NB4 (cell line): ENCODE data around the gene ABO.
"Not testable (repeated sequence)": the region's sequence is repeated elsewhere in the genome, so short reads cannot be mapped to it uniquely, and the experiment has no call there.

ENCODE experiments used
- DNase-seq: peaks from one replicate; pipeline ENCODE4 v3.0.0; 2010; ENCODE audit warnings: low read depth
- H3K4me3 ChIP-seq: one replicate; pipeline ENCODE4 v1.5.1; 2011; ENCODE audit warnings: mild to moderate bottlenecking, low read depth, low read length, moderate library complexity
- CTCF ChIP-seq: IDR thresholded peaks from one replicate; pipeline ENCODE4 v1.5.1; 2012; ENCODE audit warnings: low read depth, low read length
- MAX ChIP-seq: IDR thresholded peaks from 2 replicates; pipeline ENCODE4 v1.6.1; 2011; ENCODE audit warnings: low read depth, low read length
- MYC ChIP-seq: IDR thresholded peaks from 2 replicates; pipeline ENCODE4 v1.6.1; 2011; ENCODE audit warnings: low read depth, low read length
- POLR2A ChIP-seq: IDR thresholded peaks from 2 replicates; pipeline ENCODE4 v1.6.1; 2011; ENCODE audit warnings: mild to moderate bottlenecking; ENCODE audit not compliant: insufficient read length; ENCODE audit errors: extremely low read depth

Gene ABO

DNA sequence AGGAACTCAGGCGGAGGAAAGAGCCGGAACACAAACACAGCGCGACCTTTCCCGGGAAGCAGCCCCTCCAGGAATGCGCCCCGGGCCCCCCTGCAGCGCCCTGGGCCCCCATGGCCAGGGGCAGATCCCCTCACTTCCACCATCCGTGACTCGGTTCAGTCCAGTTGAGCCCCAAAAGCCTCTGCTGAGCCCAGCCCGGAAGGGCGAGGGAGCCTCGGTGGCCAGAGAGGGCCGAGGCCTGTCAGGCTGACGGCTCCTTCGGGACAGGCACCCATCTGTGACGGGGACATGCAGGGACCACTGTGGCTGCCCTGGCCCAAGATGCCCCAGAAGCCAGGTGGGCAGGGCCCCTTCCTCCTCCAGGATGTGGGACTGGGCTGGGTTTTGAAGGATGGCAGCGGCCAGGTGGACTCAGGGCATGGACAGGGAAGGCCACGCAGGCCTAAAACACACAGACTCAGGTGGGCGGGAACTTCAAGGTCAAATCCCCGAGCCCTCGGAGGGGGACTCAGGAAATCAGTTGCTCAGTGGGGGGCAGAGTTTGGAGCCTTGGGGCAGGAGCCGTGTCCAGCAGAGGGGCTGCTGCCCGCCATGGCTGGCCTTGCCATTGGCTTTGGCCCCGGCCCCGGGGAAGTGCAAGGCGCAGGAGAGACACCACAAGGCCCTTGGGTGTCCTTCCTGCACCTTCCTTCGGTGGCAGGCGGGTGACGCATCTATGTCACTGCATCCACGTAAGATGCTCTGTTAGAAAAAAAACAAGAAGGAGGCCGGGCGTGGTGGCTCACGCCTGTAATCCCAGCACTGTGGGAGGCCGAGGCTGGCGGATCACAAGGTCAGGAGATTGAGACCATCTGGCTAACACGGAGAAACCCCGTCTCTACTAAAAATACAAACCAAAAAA is 29.7 kb upstream of the ABO start:
- no peak for TF ChIP-seq CTCF
- TF ChIP-seq MAX, result no peak
- TF ChIP-seq POLR2A, result no peak
- no peak for TF ChIP-seq MYC

GRCh38 chr9:133304158-133304470 is 29.1 kb upstream of the ABO start:
- H3K4me3 ChIP-seq, result no peak overlapping the region
- TF ChIP-seq POLR2A (no peak), CTCF (no peak), MAX (no peak), MYC (no peak)
- no peak for DNase-seq

More for the DNA sequence above, 29.7 kb upstream of the ABO start:
- DNase-seq, result no peak
- no peak overlapping the region for H3K4me3 ChIP-seq

- H3K4me3 ChIP-seq, result no peak overlapping the region
- TF ChIP-seq POLR2A (no peak), CTCF (no peak), MYC (no peak), MAX (no peak)
- DNase-seq, result no peak
Measured at GRCh38 chr9:133303266-133304157, 28.5 kb upstream of the ABO start.

DNA sequence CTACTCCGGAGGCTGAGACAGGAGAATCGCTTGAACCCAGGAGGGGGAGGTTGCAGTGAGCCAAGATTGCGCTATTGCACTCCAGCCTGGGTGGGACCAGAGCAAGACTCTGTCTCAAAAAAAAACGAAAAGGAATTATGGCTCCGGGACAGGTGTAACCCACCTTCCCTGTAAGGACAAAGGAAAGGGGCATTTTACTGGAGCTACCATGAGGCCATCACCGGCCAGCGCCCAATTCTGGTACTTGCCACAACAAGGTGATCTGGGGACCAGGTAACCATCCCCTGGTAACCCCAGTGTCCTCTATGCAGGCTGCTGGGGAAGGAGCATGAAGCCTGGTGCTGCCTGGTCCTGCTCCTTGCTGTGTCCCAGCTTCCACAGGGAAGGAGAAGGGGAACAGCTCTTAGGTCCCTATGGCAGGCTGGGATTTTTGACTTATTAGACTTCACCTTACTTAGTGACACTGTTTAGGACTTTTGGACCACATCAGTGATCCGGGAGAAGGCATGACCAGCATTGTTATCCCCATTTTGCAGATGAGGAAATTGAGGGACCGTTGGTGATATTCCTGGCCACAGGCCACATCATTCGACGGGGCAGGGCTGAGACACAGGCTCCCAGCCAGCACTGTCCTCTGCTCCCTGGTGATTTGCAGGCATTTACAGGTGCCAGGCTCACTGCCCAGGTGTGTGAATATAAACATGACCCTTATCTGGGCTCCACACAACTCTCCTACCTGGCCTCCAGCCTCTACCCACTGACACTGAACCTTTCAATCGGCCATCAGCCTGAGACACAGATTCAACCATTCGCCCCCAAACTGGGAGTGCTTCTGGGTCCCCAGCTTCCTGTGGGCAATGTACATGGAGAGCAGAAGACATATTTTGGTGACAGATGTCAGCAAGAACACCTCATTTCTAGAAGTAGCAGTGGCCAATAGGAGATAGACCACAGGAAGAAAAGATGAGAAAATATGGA is 26.5 kb upstream of the ABO start:
- no peak for DNase-seq
- no peak overlapping the region for H3K4me3 ChIP-seq
- TF ChIP-seq POLR2A, result no peak
- TF ChIP-seq MAX, result no peak
- no peak for TF ChIP-seq MYC

- not testable (repeated sequence) for DNase-seq, H3K4me3 ChIP-seq
Measured at GRCh38 chr9:133299996-133300395, 25.0 kb upstream of the ABO start.

DNA sequence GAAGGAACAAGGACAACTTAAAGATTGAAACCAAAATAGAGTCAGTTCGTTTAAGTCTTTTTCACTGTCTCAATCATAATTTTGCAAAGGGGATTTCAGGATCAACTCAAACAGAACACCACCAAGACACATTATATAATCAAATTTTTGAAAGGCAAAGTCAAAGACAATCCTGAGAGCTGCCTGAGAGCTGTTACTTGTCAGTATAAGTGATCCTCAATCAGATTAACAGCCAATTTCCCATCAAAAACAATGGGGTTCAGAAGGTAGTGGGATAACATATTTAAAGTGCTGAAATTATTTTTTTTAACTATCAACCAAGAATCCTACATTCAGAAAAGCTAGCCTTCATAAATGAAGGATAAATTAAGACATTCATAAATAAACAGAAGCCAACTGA is 19.3 kb upstream of the ABO start:
- TF ChIP-seq MAX (no peak), MYC (no peak)
- DNase-seq, result no peak
- no peak overlapping the region for H3K4me3 ChIP-seq
